ENCODE data around the gene MARCHF10. TPM values are rescaled to one million over a fixed set of nuclear protein-coding genes. Genes with fewer than 3 reads are reported as not detected.

Gene MARCHF10
- total and polyA plus RNA-seq, 9 of the 15 experiments (the other 6 are each of a cell fraction or from before 2014, with no cell fraction given): not detected

- WGBS (ENCODE audit: insufficient coverage, low coverage, missing lambda C conversion rate): 4% methylated on average over 12 of the region's 12 CpGs
- CTCF ChIA-PET (ENCODE audit: low intra/inter-chr PET ratio): no interaction called here
- in situ Hi-C loops (cut with MboI): no loop called here
- TF ChIP-seq, protein P1, sequence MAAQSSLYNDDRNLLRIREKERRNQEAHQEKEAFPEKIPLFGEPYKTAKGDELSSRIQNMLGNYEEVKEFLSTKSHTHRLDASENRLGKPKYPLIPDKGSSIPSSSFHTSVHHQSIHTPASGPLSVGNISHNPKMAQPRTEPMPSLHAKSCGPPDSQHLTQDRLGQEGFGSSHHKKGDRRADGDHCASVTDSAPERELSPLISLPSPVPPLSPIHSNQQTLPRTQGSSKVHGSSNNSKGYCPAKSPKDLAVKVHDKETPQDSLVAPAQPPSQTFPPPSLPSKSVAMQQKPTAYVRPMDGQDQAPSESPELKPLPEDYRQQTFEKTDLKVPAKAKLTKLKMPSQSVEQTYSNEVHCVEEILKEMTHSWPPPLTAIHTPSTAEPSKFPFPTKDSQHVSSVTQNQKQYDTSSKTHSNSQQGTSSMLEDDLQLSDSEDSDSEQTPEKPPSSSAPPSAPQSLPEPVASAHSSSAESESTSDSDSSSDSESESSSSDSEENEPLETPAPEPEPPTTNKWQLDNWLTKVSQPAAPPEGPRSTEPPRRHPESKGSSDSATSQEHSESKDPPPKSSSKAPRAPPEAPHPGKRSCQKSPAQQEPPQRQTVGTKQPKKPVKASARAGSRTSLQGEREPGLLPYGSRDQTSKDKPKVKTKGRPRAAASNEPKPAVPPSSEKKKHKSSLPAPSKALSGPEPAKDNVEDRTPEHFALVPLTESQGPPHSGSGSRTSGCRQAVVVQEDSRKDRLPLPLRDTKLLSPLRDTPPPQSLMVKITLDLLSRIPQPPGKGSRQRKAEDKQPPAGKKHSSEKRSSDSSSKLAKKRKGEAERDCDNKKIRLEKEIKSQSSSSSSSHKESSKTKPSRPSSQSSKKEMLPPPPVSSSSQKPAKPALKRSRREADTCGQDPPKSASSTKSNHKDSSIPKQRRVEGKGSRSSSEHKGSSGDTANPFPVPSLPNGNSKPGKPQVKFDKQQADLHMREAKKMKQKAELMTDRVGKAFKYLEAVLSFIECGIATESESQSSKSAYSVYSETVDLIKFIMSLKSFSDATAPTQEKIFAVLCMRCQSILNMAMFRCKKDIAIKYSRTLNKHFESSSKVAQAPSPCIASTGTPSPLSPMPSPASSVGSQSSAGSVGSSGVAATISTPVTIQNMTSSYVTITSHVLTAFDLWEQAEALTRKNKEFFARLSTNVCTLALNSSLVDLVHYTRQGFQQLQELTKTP (IDR thresholded peaks at IDR 0.05; ENCODE audit: low read depth in 1 of 2, partially characterized antibody in 2 of 2): no peak
- TF ChIP-seq ZNF253 (CRISPR knock-in tag; conservative IDR thresholded peaks at IDR 0.05): no peak
- no peak for TF ChIP-seq MTF1 (CRISPR knock-in tag; IDR thresholded peaks at IDR 0.05; ENCODE audit: borderline replicate concordance)
- TF ChIP-seq HDAC3 (IDR thresholded peaks at IDR 0.05; ENCODE audit: borderline replicate concordance, partially characterized antibody): no peak
- TF ChIP-seq DACH1 (IDR thresholded peaks at IDR 0.05; ENCODE audit: partially characterized antibody): no peak
- TF ChIP-seq ZNF589 (CRISPR knock-in tag; IDR thresholded peaks at IDR 0.05; ENCODE audit: low read depth): no peak
- TF ChIP-seq ZNF318 (IDR thresholded peaks at IDR 0.05; ENCODE audit: borderline replicate concordance in 1 of 2, low read depth in 1 of 2): no peak
- TF ChIP-seq MYNN (IDR thresholded peaks at IDR 0.05): no peak
- no peak for TF ChIP-seq MYNN (CRISPR knock-in tag; IDR thresholded peaks at IDR 0.05)
- no peak for TF ChIP-seq ZNF551 (CRISPR knock-in tag; IDR thresholded peaks at IDR 0.05)
Observed at GRCh38 chr17:62751060-62751691, 56.9 kb downstream of the MARCHF10 start.

More at GRCh38 chr17:62751060-62751691, 56.9 kb downstream of the MARCHF10 start:
- peaks cover 66 to 72% of the 10 kb centered on the region in 2 experiments for H3K27me3 ChIP-seq (ENCODE audit: control insufficient read depth in 2 of 2, insufficient read depth in 2 of 2, low read length in 2 of 2)
- H2AFZ ChIP-seq (ENCODE audit: low read depth, low read length): no peak overlapping the region
- no peak overlapping the region for H3K9ac ChIP-seq (ENCODE audit: insufficient read depth in 1 of 2, low read depth in 2 of 2, low read length in 2 of 2)
- no peaks in the 10 kb centered on the region; a peak in 1 of 5 replicates for H3K4me1 ChIP-seq (replicated peaks in 1 of 2; ENCODE audit: control insufficient read depth in 2 of 2, insufficient read depth in 2 of 2, low read length in 2 of 2)
- DNase-seq (ENCODE audit: extremely low read depth in 1 of 4, low spot score in 3 of 4) (no peak), FAIRE-seq (no peak), ATAC-seq (no peak)
- H3K4me2 ChIP-seq (ENCODE audit: insufficient read depth, low read length): no peak overlapping the region
- no peaks in the 10 kb centered on the region for H3K79me2 ChIP-seq (ENCODE audit: control insufficient read depth, insufficient read depth, low read length)
- POLR2A ChIA-PET: no interaction called here
- BruUV-seq (replicated peaks): no TSS peak
- H3K9me3 ChIP-seq (replicated peaks; ENCODE audit: control insufficient read depth, insufficient read depth, low read depth, low read length): no peaks in the 10 kb centered on the region
- H3K9me1 ChIP-seq (ENCODE audit: control insufficient read depth, insufficient read depth, low read length): no peaks in the 10 kb centered on the region
- H3K27ac ChIP-seq (ENCODE audit: extremely low read depth, low read depth, low read length): no peak overlapping the region
- intact Hi-C loops (cut with micrococcal nuclease): no loop called here
- no peaks in the 10 kb centered on the region for H4K20me1 ChIP-seq (replicated peaks; ENCODE audit: control insufficient read depth, insufficient read depth, low read length)
- H3K4me3 ChIP-seq: no peak overlapping the region
- no peaks in the 10 kb centered on the region for H3K36me3 ChIP-seq (ENCODE audit: control insufficient read depth, insufficient read depth, low read length)

Data from K562 (cell line).